ENCODE data around the gene FBXL5.

The FBXL5 gene

GRCh38 chr4:15592799-15593198 lies 62.4 kb downstream of the FBXL5 start:
- H3K4me3 ChIP-seq = no peak overlapping the region
- TF ChIP-seq Cebpa-rat (IDR thresholded peaks at IDR 0.05) = no peak

GRCh38 chr4:15587649-15588048 lies 67.5 kb downstream of the FBXL5 start:
- Histone ChIP-seq H3K4me1 (peaks cover 0 to 28% (median 0%) of the 10 kb centered on the region in 10 experiments; a peak in 6 of 20 replicates), H3K27me3 (no peaks in the 10 kb centered on the region), H3K4me3 (no peak overlapping the region), H3K4me2 (no peak overlapping the region), H3K9ac (no peak overlapping the region), H3K36me3 (peaks cover 0 to 39% (median 5%) of the 10 kb centered on the region in 11 experiments; a peak in 5 of 22 replicates), H4K20me1 (peaks cover 0 to 71% (median 0%) of the 10 kb centered on the region in 11 experiments; a peak in 5 of 22 replicates), H3K9me3 (replicated peaks in 1 of 11) (no peaks in the 10 kb centered on the region), H3K27ac (no peak overlapping the region)
- no peak for TF ChIP-seq Cebpa-rat (IDR thresholded peaks at IDR 0.05)

More at GRCh38 chr4:15592799-15593198, 62.4 kb downstream of the FBXL5 start:
- Histone ChIP-seq H3K27ac (no peak overlapping the region), H3K36me3 (peaks cover 0 to 53% (median 10%) of the 10 kb centered on the region in 11 experiments; a peak in 11 of 22 replicates), H3K27me3 (no peaks in the 10 kb centered on the region), H4K20me1 (peaks cover 0 to 85% (median 0%) of the 10 kb centered on the region in 11 experiments; a peak in 5 of 22 replicates), H3K4me1 (peaks cover 0 to 62% (median 0%) of the 10 kb centered on the region in 10 experiments; a peak in 6 of 20 replicates), H3K9me3 (replicated peaks in 1 of 11) (no peaks in the 10 kb centered on the region), H3K9ac (no peak overlapping the region), H3K4me2 (peak overlapping the region in 2 of 11 experiments; percentile 9 to 16; a peak in 2 of 22 replicates)

- Histone ChIP-seq H4K20me1 (peaks cover 0 to 66% (median 0%) of the 10 kb centered on the region in 11 experiments; a peak in 4 of 22 replicates), H3K4me3 (no peak overlapping the region), H3K9me3 (replicated peaks in 1 of 11) (no peaks in the 10 kb centered on the region), H3K27ac (no peak overlapping the region), H3K4me1 (peaks cover 0 to 18% (median 0%) of the 10 kb centered on the region in 10 experiments; a peak in 3 of 20 replicates), H3K4me2 (no peak overlapping the region), H3K27me3 (no peaks in the 10 kb centered on the region), H3K36me3 (peaks cover 0 to 46% (median 5%) of the 10 kb centered on the region in 11 experiments; a peak in 5 of 22 replicates), H3K9ac (no peak overlapping the region)
- TF ChIP-seq Cebpa-rat (IDR thresholded peaks at IDR 0.05) = no peak
Observed at GRCh38 chr4:15586066-15586465, 69.1 kb downstream of the FBXL5 start.

- Histone ChIP-seq H4K20me1 (peaks cover 0 to 70% (median 0%) of the 10 kb centered on the region in 11 experiments; a peak in 4 of 22 replicates), H3K9ac (no peak overlapping the region), H3K27me3 (no peaks in the 10 kb centered on the region), H3K36me3 (peaks cover 0 to 48% (median 5%) of the 10 kb centered on the region in 11 experiments; a peak in 8 of 22 replicates), H3K4me2 (no peak overlapping the region), H3K9me3 (replicated peaks in 1 of 11) (no peaks in the 10 kb centered on the region), H3K27ac (no peak overlapping the region), H3K4me3 (no peak overlapping the region), H3K4me1 (peaks cover 0 to 18% (median 0%) of the 10 kb centered on the region in 10 experiments; a peak in 3 of 20 replicates)
- no peak for TF ChIP-seq Cebpa-rat (IDR thresholded peaks at IDR 0.05)
Observed at GRCh38 chr4:15585331-15585730, 69.8 kb downstream of the FBXL5 start.

- no peak overlapping the region for H3K27ac ChIP-seq
- H3K4me2 ChIP-seq = no peak overlapping the region
- H3K9me3 ChIP-seq (replicated peaks in 1 of 11) = no peaks in the 10 kb centered on the region
- H3K36me3 ChIP-seq = peaks cover 0 to 48% (median 5%) of the 10 kb centered on the region in 11 experiments; a peak in 8 of 22 replicates
- H3K4me1 ChIP-seq = peaks cover 0 to 12% (median 0%) of the 10 kb centered on the region in 10 experiments; a peak in 3 of 20 replicates
- H3K27me3 ChIP-seq = no peaks in the 10 kb centered on the region
- peaks cover 0 to 70% (median 0%) of the 10 kb centered on the region in 11 experiments; a peak in 4 of 22 replicates for H4K20me1 ChIP-seq
- TF ChIP-seq Cebpa-rat (IDR thresholded peaks at IDR 0.05) = no peak
- H3K4me3 ChIP-seq = no peak overlapping the region
- H3K9ac ChIP-seq = no peak overlapping the region
Observed at GRCh38 chr4:15584785-15585184, 70.4 kb downstream of the FBXL5 start.

GRCh38 chr4:15577508-15577907 lies 77.6 kb downstream of the FBXL5 start:
- H3K4me2 ChIP-seq = no peak overlapping the region
- H3K36me3 ChIP-seq = peaks cover 0 to 83% (median 4%) of the 10 kb centered on the region in 11 experiments; a peak in 9 of 22 replicates
- H3K27ac ChIP-seq = no peak overlapping the region
- H3K9me3 ChIP-seq (replicated peaks in 1 of 11) = no peaks in the 10 kb centered on the region
- no peak overlapping the region for H3K4me3 ChIP-seq
- no peaks in the 10 kb centered on the region for H3K27me3 ChIP-seq
- TF ChIP-seq Cebpa-rat (IDR thresholded peaks at IDR 0.05) = no peak
- H3K4me1 ChIP-seq = no peaks in the 10 kb centered on the region
- H4K20me1 ChIP-seq = peaks cover 0 to 35% (median 0%) of the 10 kb centered on the region in 11 experiments; a peak in 3 of 22 replicates
- no peak overlapping the region for H3K9ac ChIP-seq

GRCh38 chr4:15575966-15576365 lies 79.2 kb downstream of the FBXL5 start:
- no peak overlapping the region for H3K4me2 ChIP-seq
- H3K27ac ChIP-seq = no peak overlapping the region
- H3K4me3 ChIP-seq = no peak overlapping the region
- no peaks in the 10 kb centered on the region for H3K4me1 ChIP-seq
- H3K9me3 ChIP-seq (replicated peaks in 1 of 11) = no peaks in the 10 kb centered on the region
- H3K9ac ChIP-seq = no peak overlapping the region
- no peaks in the 10 kb centered on the region for H3K27me3 ChIP-seq
- H4K20me1 ChIP-seq = peaks cover 0 to 41% (median 0%) of the 10 kb centered on the region in 11 experiments; a peak in 3 of 22 replicates
- peaks cover 0 to 87% (median 4%) of the 10 kb centered on the region in 11 experiments; a peak in 9 of 22 replicates for H3K36me3 ChIP-seq
- TF ChIP-seq Cebpa-rat (IDR thresholded peaks at IDR 0.05) = no peak

GRCh38 chr4:15569746-15570145 lies 85.4 kb downstream of the FBXL5 start:
- no peak overlapping the region for H3K4me3 ChIP-seq
- H3K27me3 ChIP-seq = no peaks in the 10 kb centered on the region
- H3K9me3 ChIP-seq (replicated peaks in 1 of 11) = no peaks in the 10 kb centered on the region
- no peak overlapping the region for H3K9ac ChIP-seq
- no peak for TF ChIP-seq Cebpa-rat (IDR thresholded peaks at IDR 0.05)
- H3K4me1 ChIP-seq = peaks cover 0 to 16% (median 0%) of the 10 kb centered on the region in 10 experiments; a peak in 3 of 20 replicates
- peaks cover 14 to 90% (median 35%) of the 10 kb centered on the region in 11 experiments; a peak in 19 of 22 replicates for H3K36me3 ChIP-seq
- peaks cover 0 to 23% (median 0%) of the 10 kb centered on the region in 11 experiments; a peak in 2 of 22 replicates for H4K20me1 ChIP-seq
- no peak overlapping the region for H3K4me2 ChIP-seq
- no peak overlapping the region for H3K27ac ChIP-seq

GRCh38 chr4:15568821-15569220 lies 86.3 kb downstream of the FBXL5 start:
- H3K9ac ChIP-seq = no peak overlapping the region
- H3K4me3 ChIP-seq = no peak overlapping the region
- H4K20me1 ChIP-seq = peaks cover 0 to 28% (median 0%) of the 10 kb centered on the region in 11 experiments; a peak in 3 of 22 replicates
- no peak for TF ChIP-seq Cebpa-rat (IDR thresholded peaks at IDR 0.05)
- H3K9me3 ChIP-seq (replicated peaks in 1 of 11) = no peaks in the 10 kb centered on the region
- no peak overlapping the region for H3K27ac ChIP-seq
- no peaks in the 10 kb centered on the region for H3K27me3 ChIP-seq
- peaks cover 14 to 93% (median 35%) of the 10 kb centered on the region in 11 experiments; a peak in 19 of 22 replicates for H3K36me3 ChIP-seq
- H3K4me2 ChIP-seq = no peak overlapping the region
- H3K4me1 ChIP-seq = peaks cover 0 to 17% (median 0%) of the 10 kb centered on the region in 10 experiments; a peak in 3 of 20 replicates

Data from BLaER1 treated with 17β-estradiol and CSF1 and Interleukin-3, amounts not matched to agents 10 nM and 100 nM (cell line).